NOMO-1 (cell line): ENCODE data around the gene CTU2.

Experiments used
- DNase-seq, 2 experiments: peaks; one replicate each; lab custom pipeline; 2025; ENCODE audit not compliant: unreplicated experiment in 2 of 2; lab: John Stamatoyannopoulos, UW

Gene CTU2

DNA sequence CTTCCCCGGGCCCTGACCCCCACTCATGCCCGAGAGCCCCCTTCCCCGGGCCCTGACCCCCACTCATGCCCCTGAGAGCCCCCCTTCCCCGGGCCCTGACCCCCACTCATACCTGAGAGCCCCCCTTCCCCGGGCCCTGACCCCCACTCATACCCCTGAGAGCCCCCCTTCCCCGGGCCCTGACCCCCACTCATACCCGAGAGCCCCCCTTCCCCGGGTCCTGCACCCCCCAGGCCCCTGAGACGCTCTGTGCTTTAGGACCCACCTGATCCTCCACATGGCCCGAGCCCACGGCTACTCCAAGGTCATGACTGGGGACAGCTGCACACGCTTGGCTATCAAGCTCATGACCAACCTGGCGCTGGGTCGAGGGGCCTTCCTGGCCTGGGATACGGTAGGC lies 6.8 kb downstream of the CTU2 start:
- DNase-seq: no peak

DNA sequence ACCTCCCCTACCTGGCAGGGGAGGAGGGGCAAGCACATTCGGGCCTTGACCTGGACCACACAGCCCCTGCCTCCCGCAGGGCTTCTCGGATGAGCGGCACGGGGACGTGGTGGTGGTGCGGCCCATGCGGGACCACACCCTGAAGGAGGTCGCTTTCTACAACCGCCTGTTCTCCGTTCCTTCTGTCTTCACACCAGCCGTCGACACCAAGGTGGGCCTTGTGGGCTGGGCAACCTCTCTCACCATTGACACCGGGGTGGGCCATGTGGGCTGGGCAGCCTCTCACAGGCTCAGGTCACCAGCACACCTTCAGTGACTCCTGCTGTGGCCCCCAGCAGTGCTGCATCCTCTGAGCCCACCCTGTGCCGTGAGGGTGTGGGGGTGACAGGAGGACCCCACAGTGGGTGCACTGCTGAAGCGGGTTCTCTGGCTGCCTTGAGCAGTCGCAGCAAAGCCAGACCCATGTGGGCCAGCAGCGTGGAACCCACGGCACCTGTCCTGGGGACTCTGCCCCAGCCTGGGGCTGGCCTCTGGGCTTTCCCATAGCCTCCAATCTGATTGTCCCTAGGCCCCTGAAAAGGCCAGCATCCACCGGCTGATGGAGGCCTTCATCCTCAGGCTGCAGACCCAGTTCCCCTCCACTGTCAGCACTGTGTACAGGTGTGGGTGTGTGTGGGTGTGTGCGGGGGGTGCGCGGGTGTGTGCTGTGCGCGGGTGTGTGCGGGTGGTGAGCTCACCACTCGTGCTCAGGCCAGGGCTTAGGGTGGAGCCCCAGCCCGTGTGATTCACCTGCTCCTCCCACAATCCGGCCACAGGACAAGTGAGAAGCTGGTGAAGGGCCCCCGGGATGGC lies 7.5 kb downstream of the CTU2 start:
- no peak for DNase-seq

DNA sequence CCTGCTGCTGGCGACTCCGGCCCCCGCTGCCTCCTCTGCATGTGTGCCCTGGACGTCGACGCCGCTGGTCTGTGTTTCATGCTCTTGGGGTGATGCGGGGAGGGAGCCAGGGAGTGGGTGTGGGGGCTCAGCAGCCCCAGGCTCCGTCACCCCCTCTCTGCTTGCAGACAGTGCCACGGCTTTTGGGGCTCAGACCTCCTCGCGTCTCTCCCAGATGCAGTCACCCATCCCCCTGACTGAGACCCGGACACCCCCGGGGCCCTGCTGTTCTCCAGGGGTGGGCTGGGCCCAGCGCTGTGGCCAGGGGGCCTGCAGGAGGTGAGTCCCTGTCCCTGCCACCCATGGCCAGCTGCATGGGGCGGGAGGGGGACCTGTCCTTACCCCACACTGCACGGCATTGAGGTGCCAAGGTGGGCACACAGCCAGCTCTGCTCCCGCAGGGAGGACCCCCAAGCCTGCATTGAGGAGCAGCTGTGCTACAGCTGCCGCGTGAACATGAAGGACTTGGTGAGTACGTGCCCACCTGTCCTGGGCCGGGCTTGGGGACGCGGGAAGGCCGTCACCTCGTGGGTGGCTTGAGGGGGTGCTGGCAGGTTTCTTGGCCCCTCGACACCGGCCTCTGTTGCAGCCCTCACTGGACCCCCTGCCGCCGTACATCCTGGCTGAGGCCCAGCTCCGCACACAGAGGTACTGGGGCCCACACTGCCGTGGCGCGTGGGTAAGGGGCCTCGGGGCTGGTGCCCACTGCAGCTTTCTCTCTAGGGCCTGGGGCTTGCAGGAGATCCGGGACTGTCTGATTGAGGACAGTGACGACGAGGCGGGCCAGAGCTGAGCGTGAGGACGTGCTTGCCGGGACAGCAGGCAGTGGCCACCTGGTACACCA lies 8.4 kb downstream of the CTU2 start:
- no peak for DNase-seq

DNA sequence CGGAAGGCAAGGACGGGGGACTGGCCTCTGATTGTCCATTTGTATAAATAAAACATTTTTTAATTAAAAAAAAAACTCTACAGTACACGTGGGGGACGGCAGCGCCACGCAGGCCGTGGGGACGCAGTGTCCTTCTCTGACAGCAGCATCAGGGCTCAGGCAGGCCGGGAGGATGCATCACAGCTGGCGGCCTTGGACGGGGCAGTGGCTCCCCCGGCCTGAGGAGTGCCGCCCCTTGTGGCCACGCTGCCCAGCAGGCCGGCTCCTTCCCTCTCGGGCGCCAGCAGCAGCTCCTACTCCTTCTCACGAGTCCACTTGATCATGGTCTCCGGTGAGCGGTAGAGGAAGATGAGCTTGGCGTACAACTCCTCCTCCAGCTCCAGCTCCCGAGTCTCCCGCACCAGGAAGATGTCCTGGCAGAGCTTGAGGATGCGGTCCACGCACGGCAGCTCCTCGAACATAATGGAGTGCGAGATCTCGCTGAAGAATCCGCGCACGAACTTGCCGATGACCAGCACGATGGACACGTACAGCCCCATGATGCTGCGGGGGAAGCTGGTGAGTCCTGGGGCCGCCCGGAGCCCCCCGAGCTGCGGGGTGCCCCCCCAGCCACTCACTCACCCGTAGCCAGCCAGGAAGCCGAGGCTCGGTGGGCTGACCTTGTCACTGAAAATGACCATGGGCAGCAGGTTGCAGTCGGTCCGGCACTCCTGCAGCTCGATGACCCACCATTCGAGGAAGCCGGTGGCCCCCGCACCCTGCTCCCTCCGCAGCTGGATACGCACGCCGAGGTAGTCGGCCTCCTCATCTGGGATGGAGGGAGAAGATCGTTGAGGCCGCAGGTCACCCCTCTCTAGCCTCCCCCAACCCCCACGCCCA lies 9.2 kb downstream of the CTU2 start:
- DNase-seq: no peak

DNA sequence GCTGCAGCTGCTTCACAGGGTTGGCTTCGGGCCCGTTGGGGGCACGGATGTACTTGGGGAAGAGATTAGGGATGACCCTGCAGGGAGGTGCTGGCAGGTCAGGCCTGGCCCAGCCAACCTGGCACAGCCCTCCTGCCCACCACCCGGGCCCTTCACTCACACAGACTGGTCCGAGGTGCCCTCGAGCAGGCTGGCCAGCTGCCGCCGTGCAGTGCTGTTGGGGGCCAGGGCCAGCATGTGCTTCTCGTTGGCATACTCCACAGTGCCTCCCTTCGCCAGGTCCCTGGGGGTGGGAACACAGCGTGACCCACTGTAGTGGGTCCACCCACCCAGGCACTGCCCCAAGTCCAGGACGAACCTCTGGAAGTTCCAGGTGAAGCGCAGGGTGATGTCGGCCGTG lies 9.9 kb downstream of the CTU2 start:
- no peak for DNase-seq

DNA sequence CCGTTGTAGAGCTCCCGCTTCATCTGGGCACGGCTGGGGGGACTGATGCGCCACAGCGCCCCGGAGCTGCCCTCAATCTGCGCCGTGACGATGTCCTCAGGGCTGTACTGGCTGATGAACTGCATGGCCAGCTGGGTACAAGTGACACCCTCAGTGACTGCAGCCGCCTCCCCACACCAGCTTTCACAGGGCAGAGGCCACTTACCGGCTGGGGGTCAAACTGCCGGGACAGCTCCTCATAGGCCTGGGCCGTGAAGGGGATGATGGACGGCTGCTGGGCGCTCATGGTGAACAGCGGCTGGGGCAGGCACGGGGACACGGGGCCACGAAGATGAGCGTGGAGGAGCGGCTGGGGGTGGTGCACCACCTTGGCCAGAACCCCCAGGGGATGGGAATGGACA lies 10.3 kb downstream of the CTU2 start:
- no peak for DNase-seq

DNA sequence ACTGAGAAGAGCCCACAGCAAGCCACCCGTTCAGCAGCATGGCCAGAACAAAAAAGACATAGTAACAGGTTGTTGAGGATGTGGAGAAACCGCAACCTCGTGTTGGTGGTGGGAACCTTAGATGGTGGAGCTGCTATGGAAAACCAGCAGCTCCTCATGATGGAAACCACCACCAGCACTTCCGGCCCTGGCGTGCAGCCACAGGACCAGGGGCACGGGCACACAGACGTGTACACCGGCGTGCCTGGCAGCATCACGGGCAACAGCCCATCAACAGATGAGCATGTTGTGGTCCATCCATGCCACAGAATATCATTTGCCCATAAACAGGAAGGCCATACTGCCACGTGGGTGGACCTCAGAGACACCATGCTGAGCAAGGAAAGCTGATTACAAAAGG lies 11.9 kb downstream of the CTU2 start:
- DNase-seq: no peak

DNA sequence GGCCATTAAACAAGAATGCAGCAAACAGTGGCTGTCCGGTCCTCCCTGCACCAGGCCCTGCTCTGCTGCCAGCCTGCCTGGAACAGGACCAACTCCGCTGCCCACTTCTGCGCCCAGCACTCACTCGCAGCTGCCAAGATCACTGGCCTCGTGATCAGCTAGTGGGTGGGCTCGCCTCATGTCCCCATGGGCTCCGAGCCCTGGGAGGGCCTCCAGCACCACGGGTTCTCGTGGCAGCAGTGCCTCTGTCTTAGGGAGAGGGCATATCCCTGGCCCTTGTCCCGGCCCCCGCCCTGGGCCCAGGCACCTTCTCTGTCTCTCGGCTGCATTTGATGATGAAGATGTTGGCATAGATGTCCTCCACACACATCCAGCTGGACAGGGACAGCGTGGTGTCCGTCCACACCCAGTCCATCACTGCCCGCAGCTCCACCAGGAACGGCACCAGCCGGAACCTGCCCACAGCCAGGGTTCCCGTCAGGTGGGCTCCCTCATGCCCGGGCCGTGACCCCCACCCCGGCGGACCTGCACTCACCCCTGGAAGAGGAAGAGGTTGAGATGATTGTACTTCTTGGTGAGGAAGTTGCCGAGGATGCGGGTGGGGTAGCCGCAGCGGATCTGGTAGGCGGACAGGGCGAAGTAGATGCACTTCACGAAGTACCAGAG lies 13.1 kb downstream of the CTU2 start:
- DNase-seq: no peak

DNA sequence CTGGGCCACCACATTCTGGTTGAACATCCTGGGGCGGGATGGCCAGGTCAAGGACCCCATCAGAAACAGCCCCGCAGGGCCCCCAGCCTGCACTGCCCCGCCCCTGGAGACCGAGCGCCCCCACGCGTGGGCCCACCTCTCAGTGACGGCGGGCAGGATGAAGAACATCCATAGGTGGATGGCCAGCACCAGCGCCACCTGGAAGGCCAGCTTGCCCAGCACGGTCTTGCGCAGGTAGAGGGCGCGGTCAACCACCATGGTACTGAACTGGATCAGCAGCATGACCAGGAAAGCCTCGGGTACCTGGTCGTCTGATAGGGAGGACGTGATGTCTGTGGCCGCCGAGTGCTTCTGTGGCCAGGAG lies 13.6 kb downstream of the CTU2 start:
- DNase-seq: no peak

DNA sequence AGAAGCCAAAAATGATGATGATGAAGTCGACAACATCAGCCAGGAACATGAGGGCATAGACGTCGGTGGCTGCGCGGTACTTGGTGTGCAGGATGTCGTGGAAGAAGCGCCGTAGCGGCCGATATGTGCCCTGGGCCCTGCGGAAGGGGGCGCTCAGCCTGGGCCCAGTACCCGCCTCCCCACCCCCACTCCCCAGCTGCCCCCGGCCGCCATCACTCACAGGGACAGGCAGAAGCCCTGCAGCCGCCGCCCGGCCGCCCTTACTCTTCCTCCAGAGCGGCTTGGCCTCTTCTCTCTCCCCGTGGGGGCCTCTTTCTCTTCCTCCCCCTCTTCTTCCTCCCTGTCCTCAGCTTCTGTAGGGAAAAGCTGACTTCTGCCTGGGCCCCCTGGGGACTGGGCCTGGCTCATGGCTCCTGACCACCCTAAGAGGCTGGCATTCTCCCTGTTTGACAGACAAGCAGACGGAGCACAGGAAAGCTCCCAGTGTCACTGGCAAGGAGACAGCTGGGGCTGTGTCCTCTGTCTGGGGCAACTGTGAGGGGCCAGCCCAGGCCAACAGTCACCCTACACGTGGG lies 14.2 kb downstream of the CTU2 start:
- no peak for DNase-seq

DNA sequence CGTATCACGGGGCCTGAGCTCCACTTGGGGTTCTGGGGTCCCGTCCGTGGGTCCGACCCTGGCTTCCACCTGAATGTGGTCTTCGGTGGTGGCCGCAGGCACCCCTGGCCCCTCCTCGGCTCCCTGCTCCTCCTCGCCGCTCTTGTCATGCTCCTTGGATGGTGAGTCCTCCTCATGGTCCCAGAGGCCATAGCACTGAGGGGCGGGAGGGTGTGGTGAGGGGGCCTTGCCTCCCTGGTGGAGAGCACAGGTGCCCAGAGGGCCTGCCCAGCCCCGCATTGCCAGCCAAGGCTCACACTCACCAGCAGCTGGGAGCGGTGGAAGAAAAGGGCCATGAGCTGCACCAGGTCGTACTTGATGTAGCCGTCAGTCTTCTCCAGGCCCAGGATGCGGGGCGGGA lies 14.9 kb downstream of the CTU2 start:
- no peak for DNase-seq

DNA sequence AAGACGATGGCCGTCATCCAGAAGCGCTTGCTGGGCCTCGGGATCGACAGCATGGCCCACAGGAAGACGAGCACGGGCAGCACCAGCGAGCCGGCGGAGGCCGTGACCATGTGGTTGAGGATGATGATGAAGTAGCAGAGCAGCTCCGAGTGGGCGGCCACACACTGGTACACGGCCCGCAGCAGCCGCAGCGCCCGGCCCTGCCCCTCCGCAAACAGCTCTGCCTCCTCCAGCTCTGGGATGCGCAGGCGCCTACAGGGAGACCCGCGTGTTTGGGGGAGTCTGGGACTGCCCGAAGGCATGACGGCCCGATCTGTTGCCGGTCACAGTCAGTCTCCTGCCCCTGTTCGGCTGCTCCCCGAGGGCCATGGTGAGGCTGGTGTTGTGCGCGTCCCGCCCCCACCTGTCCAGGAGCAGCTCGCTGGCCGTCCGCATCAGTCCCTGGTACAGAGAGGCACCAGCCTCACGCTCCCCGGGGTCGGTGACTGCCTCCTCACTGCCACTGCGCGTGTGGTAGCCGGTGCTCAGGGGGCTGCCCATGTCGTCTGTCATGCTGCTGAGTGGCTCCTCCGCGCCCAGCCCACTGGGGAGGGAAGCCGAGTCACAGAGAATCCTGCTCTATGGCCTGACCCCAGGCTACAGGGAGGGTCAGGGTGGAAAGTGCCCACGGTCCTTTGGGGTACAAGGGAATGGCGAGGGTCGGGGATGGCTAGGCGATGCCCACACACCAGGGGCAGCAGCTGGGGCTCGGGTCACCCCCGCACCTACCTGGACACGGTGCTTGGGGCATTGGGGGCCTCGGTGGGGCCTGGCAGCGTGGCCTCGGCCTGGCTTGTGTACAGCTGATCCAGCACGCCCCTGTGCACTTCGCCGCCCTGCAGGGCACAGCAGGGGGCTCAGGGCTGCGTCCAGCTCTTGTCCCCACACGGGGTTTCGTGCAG lies 15.8 kb downstream of the CTU2 start:
- DNase-seq: no peak

DNA sequence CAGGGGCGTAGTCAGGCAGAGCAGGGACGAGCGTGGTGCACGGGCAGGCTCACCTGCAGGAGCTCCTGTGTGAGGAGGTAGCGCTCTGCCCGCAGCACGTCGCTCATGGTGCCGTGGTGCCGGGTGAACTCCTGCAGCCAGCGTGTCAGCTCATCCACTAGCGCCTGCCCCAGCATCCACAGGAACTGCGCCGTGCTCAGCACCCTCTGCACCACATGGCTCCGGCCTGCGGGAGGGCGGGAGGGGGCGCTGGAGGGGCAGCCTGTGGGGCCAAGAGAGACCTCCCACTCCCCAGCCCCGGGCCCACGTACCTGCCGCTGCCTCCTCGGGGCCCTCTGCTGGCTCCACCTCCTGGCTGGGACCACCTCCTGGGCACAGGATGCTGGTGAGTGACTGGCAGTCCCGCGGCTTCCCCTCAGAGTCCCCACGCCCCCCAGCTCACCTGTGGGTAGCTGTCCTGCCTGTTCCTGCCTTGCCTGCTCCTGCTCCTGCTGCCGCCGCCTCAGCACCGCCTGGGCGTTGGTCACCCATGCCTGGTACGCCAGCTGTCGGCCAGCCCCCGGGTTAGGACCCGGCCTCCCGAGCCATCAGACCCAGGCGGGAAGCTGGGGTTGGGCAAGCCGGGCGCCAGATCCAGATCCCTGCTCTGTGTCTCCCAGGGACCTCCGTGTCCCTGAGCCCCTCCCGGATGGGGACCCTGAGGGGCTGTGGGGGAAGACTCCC lies 16.6 kb downstream of the CTU2 start:
- no peak for DNase-seq

DNA sequence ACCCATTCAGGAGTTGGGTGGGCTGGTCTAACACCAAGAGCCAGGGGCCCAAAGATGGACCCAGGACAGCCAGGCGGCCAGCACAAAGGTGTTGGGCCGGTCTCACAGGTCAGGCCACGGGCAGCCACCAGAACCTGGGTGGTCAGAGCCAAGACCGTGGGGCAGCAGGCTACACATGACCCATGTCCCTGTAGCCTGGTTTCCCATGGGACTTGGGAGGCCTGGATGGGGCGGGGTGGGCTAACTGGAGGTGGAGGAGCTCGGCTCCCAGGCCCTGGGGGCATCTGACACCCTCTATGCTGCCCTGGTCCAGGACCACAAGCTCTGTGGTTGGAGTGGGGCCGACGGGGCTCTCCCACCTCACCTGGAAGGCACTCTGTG lies 17.2 kb downstream of the CTU2 start:
- no peak for DNase-seq

DNA sequence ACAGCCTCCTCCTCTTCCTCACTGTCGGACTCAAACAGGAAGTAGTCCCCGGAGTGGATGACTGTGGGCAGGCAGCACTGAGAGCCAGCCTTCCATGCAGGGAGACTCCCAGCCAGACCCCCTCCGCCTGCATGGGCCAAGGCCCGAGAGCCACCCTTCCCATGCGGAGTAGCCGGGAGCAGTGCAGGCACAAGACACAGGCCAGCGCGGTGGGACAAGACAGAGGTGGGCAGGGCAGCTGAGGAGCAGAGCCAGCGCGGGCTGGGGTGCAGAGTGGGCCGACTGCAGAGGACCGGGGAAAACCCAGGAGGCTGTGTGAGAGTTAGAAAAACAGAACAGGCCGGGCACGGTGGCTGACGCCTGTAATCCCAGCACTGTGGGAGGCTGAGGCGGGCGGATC lies 17.6 kb downstream of the CTU2 start:
- DNase-seq: no peak

DNA sequence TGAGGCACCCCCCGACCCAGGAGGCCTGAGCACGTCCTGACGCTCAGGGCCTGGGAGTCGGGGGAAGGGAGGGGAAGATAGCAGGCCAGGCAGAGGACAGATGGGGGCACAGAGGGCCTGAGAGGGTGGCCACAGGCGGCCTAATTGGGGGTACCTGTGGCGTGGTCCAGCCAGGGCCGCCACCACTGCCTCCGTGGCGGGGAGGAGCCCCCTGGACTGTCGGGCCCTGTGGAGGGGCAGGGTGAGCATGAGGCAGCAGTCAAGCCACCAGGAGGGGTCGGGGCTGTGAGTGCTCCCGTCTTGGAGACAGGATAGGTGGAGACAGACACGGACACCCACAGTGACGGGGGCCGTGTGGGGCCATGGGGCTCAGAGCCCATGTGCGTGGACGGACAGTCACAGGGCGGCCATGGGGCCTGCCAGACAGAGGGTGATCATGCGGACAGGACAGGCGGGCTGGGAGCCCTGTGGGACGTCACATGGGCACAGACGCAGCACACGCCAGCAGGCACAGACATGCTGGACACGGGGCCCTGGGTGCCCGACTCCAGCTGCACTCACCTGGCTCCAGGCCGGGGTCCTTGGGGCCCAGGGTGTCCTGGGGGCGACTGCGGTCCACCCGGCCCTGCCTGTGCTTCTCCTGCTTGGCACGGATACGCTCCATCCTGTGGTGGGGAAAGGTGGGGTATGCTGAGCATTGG lies 18.7 kb downstream of the CTU2 start:
- DNase-seq: no peak

DNA sequence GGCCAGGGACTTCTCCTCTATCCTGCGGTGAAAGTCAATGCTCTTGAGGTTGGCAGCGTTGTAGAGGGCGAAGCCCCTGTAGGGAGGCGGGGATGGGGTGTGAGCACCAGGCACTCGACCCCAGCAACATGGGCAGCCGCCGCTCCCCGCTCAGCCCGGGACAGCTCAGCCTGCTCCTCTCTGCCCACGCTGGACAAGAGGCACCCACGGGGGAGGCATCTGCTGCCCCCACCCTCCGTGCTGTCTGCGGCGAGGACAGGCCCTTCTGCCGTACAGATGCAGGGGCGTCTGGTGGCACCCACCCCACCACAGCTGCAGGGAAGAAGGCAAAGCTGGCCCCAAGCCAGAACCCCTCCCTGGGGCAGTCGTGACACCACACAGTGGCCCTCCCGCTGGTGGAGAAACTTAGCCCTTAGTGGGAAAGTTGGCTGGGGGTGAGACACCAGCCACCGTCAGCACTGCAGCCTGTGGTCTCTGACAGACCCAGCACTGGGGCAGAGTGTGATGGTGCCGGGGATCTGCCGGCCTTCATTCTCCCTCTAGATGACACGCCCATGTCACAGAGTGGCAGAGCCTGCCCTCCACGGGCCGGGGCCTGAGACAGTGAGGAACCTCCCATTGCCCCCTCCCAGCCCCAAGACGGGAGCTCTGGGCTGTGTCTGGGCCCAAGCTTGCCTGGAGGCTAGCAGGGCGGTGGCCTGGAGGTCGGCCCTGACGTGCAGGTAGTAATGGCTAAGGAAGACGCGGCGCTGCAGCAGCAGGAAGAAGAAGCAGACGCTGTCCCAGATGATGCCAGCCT lies 19.5 kb downstream of the CTU2 start:
- no peak for DNase-seq
